GM19455 (cell line): ENCODE results near the gene LTBP3.

Experiments used
- ATAC-seq: cut with Tn5 transposase; IDR thresholded peaks from one replicate; pipeline ENCODE4 v1.9.1; 2021; ENCODE audit not compliant: unreplicated experiment

The LTBP3 gene

DNA sequence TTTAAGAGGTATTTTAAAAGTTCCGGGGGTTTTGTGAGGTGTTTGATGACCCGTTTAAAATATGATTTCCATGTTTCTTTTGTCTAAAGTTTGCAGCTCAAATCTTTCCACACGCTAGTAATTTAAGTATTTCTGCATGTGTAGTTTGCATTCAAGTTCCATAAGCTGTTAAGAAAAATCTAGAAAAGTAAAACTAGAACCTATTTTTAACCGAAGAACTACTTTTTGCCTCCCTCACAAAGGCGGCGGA lies 59.5 kb downstream of the LTBP3 start:
- ATAC-seq, result no peak

DNA sequence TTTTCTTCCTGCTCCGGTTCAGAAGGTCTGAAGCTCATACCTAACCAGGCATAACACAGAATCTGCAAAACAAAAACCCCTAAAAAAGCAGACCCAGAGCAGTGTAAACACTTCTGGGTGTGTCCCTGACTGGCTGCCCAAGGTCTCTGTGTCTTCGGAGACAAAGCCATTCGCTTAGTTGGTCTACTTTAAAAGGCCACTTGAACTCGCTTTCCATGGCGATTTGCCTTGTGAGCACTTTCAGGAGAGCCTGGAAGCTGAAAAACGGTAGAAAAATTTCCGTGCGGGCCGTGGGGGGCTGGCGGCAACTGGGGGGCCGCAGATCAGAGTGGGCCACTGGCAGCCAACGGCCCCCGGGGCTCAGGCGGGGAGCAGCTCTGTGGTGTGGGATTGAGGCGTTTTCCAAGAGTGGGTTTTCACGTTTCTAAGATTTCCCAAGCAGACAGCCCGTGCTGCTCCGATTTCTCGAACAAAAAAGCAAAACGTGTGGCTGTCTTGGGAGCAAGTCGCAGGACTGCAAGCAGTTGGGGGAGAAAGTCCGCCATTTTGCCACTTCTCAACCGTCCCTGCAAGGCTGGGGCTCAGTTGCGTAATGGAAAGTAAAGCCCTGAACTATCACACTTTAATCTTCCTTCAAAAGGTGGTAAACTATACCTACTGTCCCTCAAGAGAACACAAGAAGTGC lies 60.0 kb downstream of the LTBP3 start:
- ATAC-seq, result no peak

DNA sequence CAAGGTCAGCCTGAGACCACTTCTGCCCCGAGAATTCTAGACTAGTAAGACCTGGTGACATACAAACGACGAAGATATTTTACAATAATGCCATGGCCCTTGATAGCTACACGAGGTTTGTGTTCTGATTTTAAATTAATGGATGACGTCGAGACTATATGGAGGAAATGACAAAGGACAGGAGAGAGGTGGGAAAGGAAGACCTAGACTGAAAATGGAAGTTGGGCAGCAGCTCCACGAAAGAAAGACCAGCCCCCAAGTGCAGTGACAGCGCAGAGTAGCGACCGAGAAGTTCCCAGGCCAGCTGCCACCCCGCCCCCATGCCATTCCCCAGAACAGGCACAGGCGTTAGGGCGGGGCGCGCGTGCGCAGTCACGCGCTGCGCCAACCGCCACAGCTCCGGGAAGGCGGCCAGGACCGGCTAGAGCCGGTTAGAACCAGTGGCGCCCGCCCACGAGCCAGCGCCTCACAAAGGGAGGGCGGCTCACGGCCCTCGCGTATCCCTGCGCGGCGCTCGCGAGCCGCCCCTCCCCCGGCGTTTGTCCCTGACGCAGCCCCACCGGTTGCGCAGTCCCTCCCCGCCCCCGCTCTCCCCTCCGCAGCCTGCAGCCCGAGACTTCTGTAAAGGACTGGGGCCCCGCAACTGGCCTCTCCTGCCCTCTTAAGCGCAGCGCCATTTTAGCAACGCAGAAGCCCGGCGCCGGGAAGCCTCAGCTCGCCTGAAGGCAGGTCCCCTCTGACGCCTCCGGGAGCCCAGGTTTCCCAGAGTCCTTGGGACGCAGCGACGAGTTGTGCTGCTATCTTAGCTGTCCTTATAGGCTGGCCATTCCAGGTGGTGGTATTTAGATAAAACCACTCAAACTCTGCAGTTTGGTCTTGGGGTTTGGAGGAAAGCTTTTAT lies 60.8 kb downstream of the LTBP3 start:
- peak; percentile 58 for ATAC-seq

DNA sequence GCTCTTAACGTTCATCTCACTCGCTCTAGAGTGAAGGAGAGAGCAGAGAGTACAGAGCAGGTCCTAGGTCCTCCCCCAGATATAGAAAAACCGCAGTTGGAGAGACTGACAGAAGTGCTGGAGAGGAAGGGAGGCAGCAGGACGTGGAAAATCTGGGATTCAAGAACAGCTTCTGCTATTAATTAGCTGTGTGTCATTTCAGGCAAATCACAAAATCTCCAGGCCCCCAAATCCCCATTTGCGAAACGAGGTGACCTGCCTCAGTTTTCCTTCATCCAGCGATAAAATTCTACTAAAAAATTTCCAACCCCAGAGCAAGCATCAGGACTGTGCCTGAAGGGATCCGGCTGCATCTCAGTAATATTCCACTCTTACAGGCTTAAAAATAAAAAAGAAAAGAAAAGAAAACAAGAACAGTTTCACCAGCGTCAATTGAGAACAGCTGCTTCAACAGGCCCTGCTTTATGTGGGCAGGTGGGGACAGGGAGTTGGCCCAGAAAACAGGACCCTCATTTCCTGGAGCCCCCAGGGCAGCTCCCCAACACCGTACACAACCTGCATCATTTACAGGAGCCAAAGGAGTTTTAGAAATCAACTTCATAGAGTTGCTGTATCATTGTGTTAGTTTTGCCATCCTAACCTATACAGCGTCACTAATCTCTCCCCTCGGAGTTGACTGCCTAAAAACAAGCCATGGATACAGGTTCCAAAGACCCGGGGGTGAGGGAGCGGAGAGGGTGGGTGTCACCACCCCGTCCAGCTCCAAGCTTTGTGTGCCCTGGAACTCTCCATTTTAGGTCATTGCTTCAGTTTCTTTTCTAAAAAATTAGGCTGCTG lies 61.6 kb downstream of the LTBP3 start:
- ATAC-seq, result no peak

DNA sequence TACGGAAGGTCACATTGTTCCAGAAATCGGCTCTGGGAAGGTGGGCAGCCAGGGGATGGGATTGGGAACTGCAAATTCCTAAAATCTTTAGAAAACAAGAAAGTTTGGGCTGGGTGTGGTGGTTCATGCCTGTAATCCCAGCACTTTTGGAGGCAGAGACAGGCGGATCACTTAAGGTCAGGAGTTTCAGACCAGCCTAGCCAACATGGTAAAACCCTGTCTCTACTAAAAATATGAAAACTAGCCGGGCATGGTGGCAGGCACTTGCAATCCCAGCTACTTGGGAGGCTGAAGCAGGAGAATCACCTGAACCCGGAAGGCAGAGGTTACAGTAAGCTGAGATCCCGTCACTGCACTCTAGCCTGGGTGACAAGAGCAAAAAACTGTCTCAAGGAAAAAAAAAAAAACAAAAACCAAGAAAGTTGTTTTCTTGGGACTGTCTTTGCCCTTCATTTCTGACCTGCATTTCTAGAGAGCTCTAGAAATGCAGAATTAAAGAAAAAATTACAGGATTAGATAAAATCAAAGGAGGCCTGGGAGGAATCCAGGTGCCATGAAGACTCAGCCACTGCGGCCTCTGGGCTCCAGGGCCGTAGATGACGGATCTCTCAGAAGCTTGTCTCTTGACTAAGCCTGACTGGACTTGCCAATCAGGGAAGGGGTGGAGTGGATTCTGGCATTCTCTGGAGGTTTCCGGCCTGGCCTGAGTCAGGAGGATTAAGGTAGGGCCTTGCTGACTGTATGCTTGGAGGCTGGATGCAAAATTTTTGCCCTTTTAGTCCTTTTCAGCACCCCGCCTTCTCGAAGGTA lies 64.6 kb downstream of the LTBP3 start:
- no peak for ATAC-seq

DNA sequence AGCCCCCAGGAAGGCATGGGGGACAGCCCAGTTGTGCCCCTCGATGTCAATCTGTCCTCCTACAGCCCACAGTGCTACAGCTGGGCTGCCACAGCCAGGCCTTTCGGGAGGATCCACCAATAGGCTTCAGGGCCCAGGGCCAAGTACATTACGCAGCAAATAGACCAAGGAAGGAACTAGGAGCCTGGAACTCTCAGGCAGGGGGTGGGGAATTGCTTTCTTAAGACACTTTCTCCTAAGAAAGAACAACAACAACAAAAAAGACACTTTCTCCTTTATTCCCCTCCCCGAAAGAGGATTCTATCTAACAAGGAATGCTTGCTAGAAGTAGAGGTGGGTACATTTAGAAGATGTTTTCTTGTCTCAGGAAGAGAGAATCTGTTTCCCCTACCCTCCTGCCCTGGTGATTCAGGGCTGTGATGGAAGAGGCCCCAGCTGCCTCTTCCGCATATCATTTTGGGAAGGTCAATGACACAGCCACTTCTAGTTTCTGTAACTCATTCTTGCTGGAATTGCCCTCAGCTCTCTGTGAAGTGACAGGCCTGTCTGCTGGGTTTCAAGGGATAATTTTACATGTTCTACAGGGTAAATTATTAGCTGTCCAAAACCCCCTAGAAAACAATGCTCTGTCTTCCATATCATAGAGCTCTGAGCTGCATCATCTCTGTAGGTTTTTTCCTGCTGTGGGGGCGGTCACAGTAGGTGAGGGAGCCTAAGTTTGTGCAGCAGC lies 65.4 kb downstream of the LTBP3 start:
- no peak for ATAC-seq

DNA sequence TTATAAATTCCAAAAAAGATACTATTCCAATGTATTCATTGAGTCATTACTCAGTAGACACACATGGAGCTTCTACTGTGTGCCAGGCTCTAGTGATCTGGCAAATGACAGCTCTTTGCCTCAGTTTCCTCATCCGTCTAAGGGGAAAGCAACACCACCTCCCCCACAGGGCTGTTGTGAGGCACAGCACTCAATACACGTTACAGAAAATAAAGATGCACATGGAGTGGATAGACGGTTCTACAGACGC lies 65.8 kb downstream of the LTBP3 start:
- ATAC-seq, result no peak

DNA sequence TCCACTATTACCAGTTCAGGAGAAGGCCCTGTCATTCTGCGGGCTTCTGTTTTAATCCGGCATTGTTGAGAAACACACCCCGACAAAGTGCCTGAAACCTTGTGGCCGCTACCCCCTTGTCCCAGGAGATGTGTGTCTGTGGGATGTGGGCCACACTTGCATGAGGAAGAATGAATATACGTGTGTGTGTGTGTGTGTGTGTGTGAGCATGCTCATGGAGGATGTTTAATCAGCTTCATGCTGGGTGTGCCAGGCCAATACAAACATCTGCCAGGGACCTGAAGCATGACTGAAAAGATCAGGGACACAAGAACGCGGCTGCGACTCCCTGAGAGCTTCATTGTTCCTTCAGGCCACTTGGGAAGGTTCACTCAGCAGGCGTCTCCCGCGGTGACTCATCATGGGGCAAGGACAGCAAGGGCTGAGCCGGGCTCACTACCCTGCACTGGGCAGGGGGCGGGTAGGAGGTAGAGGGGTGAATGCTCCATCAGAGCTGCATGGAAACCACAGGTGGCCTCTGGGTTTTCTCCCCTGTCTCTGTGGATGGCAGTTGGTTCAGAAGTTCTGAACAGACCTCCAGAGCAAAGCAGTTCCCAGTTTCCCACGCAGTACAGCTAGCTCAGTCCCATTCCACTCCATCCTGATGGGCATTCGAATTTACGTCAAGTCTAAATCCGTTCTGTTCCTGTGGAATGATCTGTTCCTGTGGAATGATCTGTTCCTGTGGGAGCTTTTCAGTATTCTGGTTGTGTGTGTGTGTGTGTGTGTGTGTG lies 66.4 kb downstream of the LTBP3 start:
- ATAC-seq, result no peak

DNA sequence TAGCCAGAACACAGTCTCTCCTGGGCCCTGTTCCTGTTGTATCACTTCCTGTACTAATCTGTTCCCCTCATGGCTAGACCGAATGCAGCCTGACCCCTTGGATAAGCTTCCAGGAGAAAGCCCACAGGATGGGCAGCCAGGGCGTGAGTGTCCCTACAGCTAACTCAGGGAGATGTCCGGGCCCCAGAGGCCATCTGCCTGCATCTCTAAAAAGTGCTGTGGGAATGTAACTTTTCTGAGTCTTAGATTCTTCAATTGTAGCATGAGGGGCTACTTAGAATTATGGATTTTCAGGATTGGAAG lies 67.0 kb downstream of the LTBP3 start:
- no peak for ATAC-seq

DNA sequence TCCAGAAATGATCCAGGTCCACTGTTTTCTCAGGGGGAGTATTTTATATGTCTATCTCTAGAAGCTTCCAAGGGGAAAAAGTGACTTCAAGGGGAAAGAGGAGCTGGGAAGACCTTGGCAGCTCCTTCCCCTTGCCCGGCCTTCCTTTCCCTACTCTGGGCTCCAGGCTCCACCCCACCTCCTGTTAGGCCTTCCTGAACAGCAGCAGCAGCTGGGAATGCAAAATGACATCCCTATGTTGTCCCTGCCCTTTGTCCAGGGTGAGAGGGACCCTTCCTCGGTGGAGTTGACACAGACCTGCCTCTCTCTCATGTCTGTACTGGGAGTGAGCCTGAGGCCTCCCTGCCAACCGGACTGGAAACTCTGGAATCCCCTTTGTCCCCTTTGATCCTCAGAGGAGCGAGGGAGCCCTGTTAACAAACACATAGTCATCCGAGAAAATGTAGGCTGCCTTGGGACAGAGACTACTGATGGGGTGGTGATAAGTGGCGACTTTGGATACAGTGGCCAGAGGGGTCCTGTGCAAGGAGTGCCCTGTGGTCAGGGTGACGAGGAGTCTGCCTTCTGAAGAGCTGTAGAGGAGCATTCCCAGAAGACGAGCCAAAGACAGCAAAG lies 68.3 kb downstream of the LTBP3 start:
- ATAC-seq, result no peak

DNA sequence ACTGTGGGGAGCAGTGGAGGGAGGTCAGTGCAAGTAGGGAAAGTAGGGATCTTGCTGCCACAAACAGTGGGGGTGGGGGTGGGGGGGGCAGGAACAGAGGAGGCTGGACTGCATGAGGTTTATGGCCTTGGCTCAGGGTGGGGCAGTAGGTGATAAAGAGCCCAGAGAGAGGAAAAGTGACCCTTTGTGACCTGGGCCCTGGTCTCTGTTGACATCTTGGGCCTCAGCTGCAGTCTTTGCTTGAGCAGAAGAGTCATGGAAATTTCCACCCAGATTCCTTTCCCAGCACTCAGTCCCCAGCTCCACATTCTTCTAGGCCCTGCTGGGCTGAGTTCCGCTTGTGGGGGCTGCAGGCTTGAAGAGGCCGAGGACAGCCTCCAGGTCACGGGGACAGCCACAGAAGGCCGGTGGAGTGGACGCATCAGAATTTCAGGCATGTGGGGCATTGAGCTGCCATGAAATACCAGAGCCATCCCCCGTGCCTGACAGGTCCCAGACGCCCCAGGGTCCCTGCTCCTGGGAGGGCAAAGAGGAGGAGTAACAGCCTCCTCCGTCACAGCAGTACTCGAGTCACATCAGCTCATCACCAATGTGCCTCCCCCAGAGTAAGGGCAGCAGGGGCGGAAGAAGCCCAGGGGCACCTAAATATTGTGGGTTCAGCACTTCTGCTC lies 69.0 kb downstream of the LTBP3 start:
- ATAC-seq, result no peak
